SK-N-SH (cell line): ENCODE results near the gene EXOC7. TPM values are rescaled to one million over a fixed set of nuclear protein-coding genes. Genes with fewer than 3 reads are reported as not detected.
A peak's percentile ranks its signal among the peaks of the same experiment; 100 is the strongest.

Experiments
- CTCF ChIA-PET: fragments of 300-600, 350-600 bp; formaldehyde crosslinking; extraction: SDS; loops from one replicate; lab custom pipeline; 2021; lab: Yijun Ruan, JAX
- POLR2A ChIA-PET: fragments of 350-600 bp; sonication (Branson Sonifier 250); formaldehyde crosslinking; extraction: SDS; loops from one replicate; lab custom pipeline; 2020; ENCODE audit warnings: antibody characterized with exemption, inconsistent platforms; lab: Yijun Ruan, JAX
- DNase-seq: peaks from one replicate; pipeline ENCODE4 v3.0.0; 2012
- H2AFZ ChIP-seq: fragments of 200-600 bp; sonication (generic); 2 replicates; pipeline ENCODE4 v1.8.1; 2016; ENCODE audit warnings: antibody characterized with exemption, mild to moderate bottlenecking, low read depth
- H3F3A ChIP-seq: fragments of 200-600 bp; sonication (generic); replicated peaks from 2 replicates; pipeline ENCODE3; 2016; ENCODE audit warnings: antibody characterized with exemption, mild to moderate bottlenecking; ENCODE audit not compliant: insufficient read depth
- H3K27ac ChIP-seq, 2 experiments: fragments of 200-500 bp in 1 of 2; fragments of 200-600 bp in 1 of 2; sonication (Bioruptor generic) in 1 of 2; sonication (generic), shearing (Covaris generic) in 1 of 2; 2 replicates each; pipeline versions ENCODE4 v1.5.1 to v1.6.1; 2014 to 2016; ENCODE audit warnings: low read depth in 2 of 2, inconsistent platforms in 1 of 2, low read length in 1 of 2, mild to moderate bottlenecking in 1 of 2, mixed read lengths in 1 of 2
- H3K27me3 ChIP-seq: fragments of 200-600 bp; sonication (generic), shearing (Covaris generic); 2 replicates; pipeline ENCODE4 v1.6.1; 2016; ENCODE audit warnings: mixed run types; ENCODE audit not compliant: insufficient read depth
- H3K36me3 ChIP-seq, 2 experiments: fragments of 200-500 bp in 1 of 2; fragments of 200-600 bp in 1 of 2; sonication (Bioruptor generic) in 1 of 2; sonication (generic) in 1 of 2; replicated peaks in 1 of 2; 2 replicates each; pipeline versions ENCODE3 to v1.5.1; 2014 to 2016; ENCODE audit warnings: low read length in 1 of 2, mild to moderate bottlenecking in 1 of 2; ENCODE audit not compliant: insufficient read depth in 2 of 2, control insufficient read depth in 1 of 2
- H3K4me1 ChIP-seq, 2 experiments: fragments of 200-500 bp in 1 of 2; fragments of 200-600 bp in 1 of 2; sonication (Bioruptor generic) in 1 of 2; sonication (generic), shearing (Covaris generic) in 1 of 2; 2 replicates each; pipeline versions ENCODE4 v1.5.1 to v1.6.1; 2014 to 2016; ENCODE audit warnings: low read depth in 1 of 2, low read length in 1 of 2, mixed run types in 1 of 2; ENCODE audit not compliant: insufficient read depth in 2 of 2, control insufficient read depth in 1 of 2
- H3K4me2 ChIP-seq: fragments of 200-600 bp; sonication (generic), shearing (Covaris generic); 2 replicates; pipeline ENCODE4 v1.6.1; 2017; ENCODE audit warnings: mixed run types
- H3K4me3 ChIP-seq, 2 experiments: fragments of 200-500 bp in 1 of 2; fragments of 200-600 bp in 1 of 2; sonication (Bioruptor generic) in 1 of 2; sonication (generic), shearing (Covaris generic) in 1 of 2; 2 replicates each; pipeline versions ENCODE4 v1.5.1 to v1.8.1; 2014 to 2016; ENCODE audit warnings: low read depth in 2 of 2, inconsistent platforms in 1 of 2, low read length in 1 of 2, mild to moderate bottlenecking in 1 of 2, mixed read lengths in 1 of 2, moderate library complexity in 1 of 2
- H3K79me2 ChIP-seq: fragments of 200-600 bp; sonication (generic); 2 replicates; pipeline ENCODE4 v1.8.1; 2017; ENCODE audit warnings: mild to moderate bottlenecking; ENCODE audit not compliant: insufficient read depth
- H3K9ac ChIP-seq: fragments of 200-600 bp; sonication (generic); 2 replicates; pipeline ENCODE4 v1.6.1; 2017; ENCODE audit warnings: mixed run types
- H3K9me2 ChIP-seq: fragments of 200-600 bp; sonication (generic); 2 replicates; pipeline ENCODE4 v1.6.1; 2017; ENCODE audit warnings: mixed run types
- H3K9me3 ChIP-seq: fragments of 200-600 bp; sonication (generic); 2 replicates; pipeline ENCODE4 v1.6.1; 2017; ENCODE audit warnings: mixed run types, mild to moderate bottlenecking, moderate library complexity
- H4K20me1 ChIP-seq: fragments of 200-600 bp; sonication (generic); 2 replicates; pipeline ENCODE4 v1.6.1; 2017; ENCODE audit warnings: mild to moderate bottlenecking, mixed run types; ENCODE audit not compliant: insufficient read depth
- CHD2 ChIP-seq: fragments of 150-350 bp; IDR thresholded peaks from 2 replicates; pipeline ENCODE4 v1.6.1; 2018; ENCODE audit warnings: low read length; ENCODE audit not compliant: partially characterized antibody
- EZH2phosphoT487 ChIP-seq: fragments of 200-600 bp; sonication (generic); IDR thresholded peaks from 2 replicates; pipeline ENCODE4 v1.6.1; 2017; ENCODE audit warnings: low read depth, mixed run types, mild to moderate bottlenecking, antibody characterized with exemption, moderate library complexity, borderline replicate concordance
- FOSL2 ChIP-seq: IDR thresholded peaks from 2 replicates; pipeline ENCODE4 v1.4.0; 2012; ENCODE audit warnings: low read depth, mild to moderate bottlenecking, moderate library complexity, borderline replicate concordance
- FOXJ3 ChIP-seq: sonication (generic); formaldehyde crosslinking; IDR thresholded peaks from 2 replicates; pipeline ENCODE4 v1.5.1; 2020; ENCODE audit warnings: mild to moderate bottlenecking, missing genetic modification reagents
- JUND ChIP-seq: IDR thresholded peaks from 2 replicates; pipeline ENCODE4 v1.4.0; 2012
- POLR2AphosphoS5 ChIP-seq: IDR thresholded peaks from 2 replicates; pipeline ENCODE4 v1.6.1; 2012; ENCODE audit warnings: low read depth, low read length
- RAD21 ChIP-seq: IDR thresholded peaks from 2 replicates; pipeline ENCODE4 v1.6.1; 2012; ENCODE audit warnings: mild to moderate bottlenecking, low read length
- RFX5 ChIP-seq: IDR thresholded peaks from 2 replicates; pipeline ENCODE4 v1.6.1; 2012; ENCODE audit warnings: mild to moderate bottlenecking, improper control_type of control experiment, low read length
- RXRA ChIP-seq: IDR thresholded peaks from 2 replicates; pipeline ENCODE4 v1.4.0; 2012; ENCODE audit warnings: low read depth, mild to moderate bottlenecking, borderline replicate concordance
- SMC3 ChIP-seq: IDR thresholded peaks from 2 replicates; pipeline ENCODE4 v1.6.1; 2012; ENCODE audit warnings: low read depth, low read length, improper control_type of control experiment
- TCF12 ChIP-seq: IDR thresholded peaks from 2 replicates; pipeline ENCODE4 v1.4.0; 2012
- WGBS: methylation state at CpG from one replicate; pipeline ENCODE4 v1.1.6; 2017; ENCODE audit warnings: low lambda C conversion rate; 5-methylcytosine and 5-hydroxymethylcytosine counted together
- polyA plus RNA-seq, 3 experiments: library from polyadenylated mRNA; depleted of rRNA; stranded (reverse); fragments of >200 nt; gene quantifications; 2 replicates each; pipeline ENCODE4 v1.2.3, GENCODE V29; 2012
- TF ChIP-seq, protein P1 (sequence below): IDR thresholded peaks from 2 replicates; pipeline ENCODE4; 2012
- TF ChIP-seq, protein P2 (sequence below): fragments of 150-350 bp; IDR thresholded peaks from 2 replicates; pipeline ENCODE4 v1.6.1; 2016; ENCODE audit warnings: mild to moderate bottlenecking, low read depth, low read length
- TF ChIP-seq, protein P3 (sequence below): IDR thresholded peaks from 2 replicates; pipeline ENCODE4 v1.4.0; 2012; ENCODE audit warnings: low read depth
- TF ChIP-seq, protein P4 (sequence below): fragments of 150-350 bp; IDR thresholded peaks from 2 replicates; pipeline ENCODE4 v1.6.1; 2017; ENCODE audit warnings: antibody characterized with exemption, low read length, low read depth, borderline replicate concordance
- TF ChIP-seq, protein P5 (sequence below): fragments of 200-600 bp; sonication (generic); IDR thresholded peaks from 2 replicates; pipeline ENCODE4 v1.6.1; 2017; ENCODE audit warnings: antibody characterized with exemption, mild to moderate bottlenecking, moderate library complexity

EXOC7 gene
- polyA plus RNA-seq, 1 of the 3 experiments (the other 2 are of a cell fraction): 129 TPM

DNA sequence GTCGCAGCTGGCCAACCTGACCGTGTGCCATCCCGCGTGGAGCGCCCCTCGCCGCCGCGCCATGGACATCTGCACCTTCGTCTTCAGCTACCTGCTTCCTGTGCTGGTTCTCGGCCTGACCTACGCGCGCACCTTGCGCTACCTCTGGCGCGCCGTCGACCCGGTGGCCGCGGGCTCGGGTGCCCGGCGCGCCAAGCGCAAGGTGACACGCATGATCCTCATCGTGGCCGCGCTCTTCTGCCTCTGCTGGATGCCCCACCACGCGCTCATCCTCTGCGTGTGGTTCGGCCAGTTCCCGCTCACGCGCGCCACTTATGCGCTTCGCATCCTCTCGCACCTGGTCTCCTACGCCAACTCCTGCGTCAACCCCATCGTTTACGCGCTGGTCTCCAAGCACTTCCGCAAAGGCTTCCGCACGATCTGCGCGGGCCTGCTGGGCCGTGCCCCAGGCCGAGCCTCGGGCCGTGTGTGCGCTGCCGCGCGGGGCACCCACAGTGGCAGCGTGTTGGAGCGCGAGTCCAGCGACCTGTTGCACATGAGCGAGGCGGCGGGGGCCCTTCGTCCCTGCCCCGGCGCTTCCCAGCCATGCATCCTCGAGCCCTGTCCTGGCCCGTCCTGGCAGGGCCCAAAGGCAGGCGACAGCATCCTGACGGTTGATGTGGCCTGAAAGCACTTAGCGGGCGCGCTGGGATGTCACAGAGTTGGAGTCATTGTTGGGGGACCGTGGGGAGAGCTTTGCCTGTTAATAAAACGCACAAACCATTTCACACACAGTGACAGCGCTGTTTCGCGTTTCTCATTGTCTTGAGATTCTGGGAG lies 26.6 kb downstream of the EXOC7 start (continued):
- TF ChIP-seq RAD21: no peak

DNA sequence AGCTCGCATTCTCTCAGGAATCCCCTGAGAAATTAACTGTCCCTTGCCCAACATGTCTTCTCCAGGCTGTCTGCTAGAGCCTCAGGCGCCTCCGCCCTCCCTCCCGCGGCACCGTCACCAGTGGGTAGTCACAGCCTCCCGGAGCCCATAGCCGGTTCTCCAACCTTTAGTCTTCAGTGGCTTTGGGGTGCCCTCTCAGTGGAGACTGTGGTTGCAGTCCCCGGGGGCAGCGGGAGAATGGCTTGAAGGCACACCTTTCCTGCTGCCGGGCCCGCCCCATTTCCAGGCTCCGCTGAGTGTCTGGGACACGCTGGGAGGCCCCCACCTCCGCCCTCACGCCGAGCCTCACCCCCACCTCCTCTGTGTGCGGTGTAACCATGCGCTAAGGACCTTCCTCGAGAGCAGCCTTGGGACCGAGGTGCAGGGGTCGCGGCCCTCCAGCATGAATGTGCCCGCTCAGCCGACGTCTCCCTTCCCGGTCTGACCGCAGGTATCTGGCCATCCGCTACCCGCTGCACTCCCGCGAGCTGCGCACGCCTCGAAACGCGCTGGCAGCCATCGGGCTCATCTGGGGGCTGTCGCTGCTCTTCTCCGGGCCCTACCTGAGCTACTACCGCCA lies 27.3 kb downstream of the EXOC7 start:
- H3K4me3 ChIP-seq: no peak overlapping the region
- peak; percentile 64 for DNase-seq
- peaks cover 12% of the 10 kb centered on the region for H3F3A ChIP-seq
- ChIA-PET CTCF (interaction anchor here (1.0 to 7.8 kb wide), 6 partner anchors 13 to 203 kb away, joined by 3 to 64 read pairs (median 8); no protein-coding TSS in a partner anchor), POLR2A (interaction anchor here (0.6 kb wide), 1 partner anchor 270 kb away, joined by 3 read pairs; no protein-coding TSS in a partner anchor)
- no peaks in the 10 kb centered on the region for H3K9me2 ChIP-seq
- H3K27ac ChIP-seq: no peak overlapping the region
- H3K9me3 ChIP-seq: no peaks in the 10 kb centered on the region
- no peaks in the 10 kb centered on the region for H3K36me3 ChIP-seq
- peaks cover 19% of the 10 kb centered on the region for H3K79me2 ChIP-seq
- H3K4me2 ChIP-seq: no peak overlapping the region; the same call in 1 of the 2 replicates
- peaks cover 73% of the 10 kb centered on the region for H3K27me3 ChIP-seq
- TF ChIP-seq RFX5 (no peak), EZH2phosphoT487 (0 out of 2 replicates have a peak, but pooled peaks have one; percentile 20)
- H3K9ac ChIP-seq: no peak overlapping the region
- no peak overlapping the region for H2AFZ ChIP-seq
- WGBS: 8% methylated on average over 35 of the region's 41 CpGs
- peaks cover 3% of the 10 kb centered on the region for H4K20me1 ChIP-seq
- H3K4me1 ChIP-seq: peaks cover 0 to 40% of the 10 kb centered on the region in 2 experiments; a peak in 3 of 4 replicates

DNA sequence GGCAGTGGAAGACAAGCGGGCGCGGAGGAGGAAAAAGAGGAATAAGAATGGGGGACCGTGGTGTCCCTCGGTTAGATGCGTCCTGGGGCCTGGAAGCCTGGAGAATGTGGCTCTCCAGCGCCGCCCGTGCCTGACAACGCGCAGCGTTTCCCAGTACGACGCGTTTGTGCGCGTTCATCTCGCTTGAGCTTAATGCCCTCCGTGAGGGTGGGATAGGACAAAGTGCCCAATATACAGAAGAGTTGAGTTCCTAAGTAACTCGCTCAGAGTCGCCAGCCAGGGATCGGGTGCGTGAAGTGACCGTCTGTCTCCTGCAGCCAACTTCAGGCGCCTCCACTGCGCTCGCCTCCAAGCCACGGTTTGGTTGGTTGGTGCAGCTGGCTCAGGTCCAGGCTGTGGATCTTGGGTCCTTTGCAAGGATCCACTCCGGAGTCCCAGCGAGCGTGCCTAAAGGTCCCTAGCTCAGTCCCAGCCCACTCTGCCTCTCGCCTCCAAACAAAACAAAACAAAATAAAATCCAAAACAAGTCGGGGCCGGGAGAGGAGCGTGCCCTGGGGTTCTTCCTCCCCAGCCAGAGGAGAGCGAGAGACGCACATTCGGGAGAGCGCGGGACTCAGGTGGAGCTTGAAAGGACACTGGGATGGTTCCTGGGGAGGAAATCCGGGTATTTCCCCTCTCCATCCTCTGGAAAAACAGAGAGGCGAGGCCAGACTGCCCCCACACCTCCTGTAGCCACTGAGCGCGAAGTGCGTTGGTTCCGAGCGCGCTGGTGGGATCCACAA lies 28.0 kb downstream of the EXOC7 start:
- Histone ChIP-seq H3K4me2 (peak overlapping the region; percentile 55; the same call in 1 of the 2 replicates), H4K20me1 (peaks cover 10% of the 10 kb centered on the region), H3F3A (peaks cover 5% of the 10 kb centered on the region), H3K4me1 (peaks cover 0 to 38% of the 10 kb centered on the region in 2 experiments; a peak in 3 of 4 replicates), H3K27me3 (peaks cover 72% of the 10 kb centered on the region), H2AFZ (no peak overlapping the region), H3K9ac (no peak overlapping the region), H3K79me2 (peaks cover 26% of the 10 kb centered on the region), H3K9me3 (no peaks in the 10 kb centered on the region), H3K36me3 (no peaks in the 10 kb centered on the region), H3K4me3 (no peak overlapping the region; a peak in 1 of 4 replicates), H3K9me2 (no peaks in the 10 kb centered on the region), H3K27ac (no peak overlapping the region)
- peak; percentile 74 for DNase-seq
- WGBS: 6% methylated on average over 46 of the region's 48 CpGs
- CTCF ChIA-PET: interaction anchor here (0.6 to 7.8 kb wide), 9 partner anchors 13 to 203 kb away, joined by 3 to 64 read pairs (median 3); no protein-coding TSS in a partner anchor
- POLR2A ChIA-PET: interaction anchor here (0.6 kb wide), 1 partner anchor 269 kb away, joined by 3 read pairs; no protein-coding TSS in a partner anchor
- no peak for TF ChIP-seq POLR2AphosphoS5
- TF ChIP-seq EZH2phosphoT487: no peak
- TF ChIP-seq, protein P1, sequence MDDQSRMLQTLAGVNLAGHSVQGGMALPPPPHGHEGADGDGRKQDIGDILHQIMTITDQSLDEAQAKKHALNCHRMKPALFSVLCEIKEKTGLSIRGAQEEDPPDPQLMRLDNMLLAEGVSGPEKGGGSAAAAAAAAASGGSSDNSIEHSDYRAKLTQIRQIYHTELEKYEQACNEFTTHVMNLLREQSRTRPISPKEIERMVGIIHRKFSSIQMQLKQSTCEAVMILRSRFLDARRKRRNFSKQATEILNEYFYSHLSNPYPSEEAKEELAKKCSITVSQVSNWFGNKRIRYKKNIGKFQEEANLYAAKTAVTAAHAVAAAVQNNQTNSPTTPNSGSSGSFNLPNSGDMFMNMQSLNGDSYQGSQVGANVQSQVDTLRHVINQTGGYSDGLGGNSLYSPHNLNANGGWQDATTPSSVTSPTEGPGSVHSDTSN: no peak
- peak; percentile 36 for TF ChIP-seq RAD21
- no peak for TF ChIP-seq FOXJ3
- no peak for TF ChIP-seq FOSL2
- TF ChIP-seq TCF12: no peak
- TF ChIP-seq, protein P2, sequence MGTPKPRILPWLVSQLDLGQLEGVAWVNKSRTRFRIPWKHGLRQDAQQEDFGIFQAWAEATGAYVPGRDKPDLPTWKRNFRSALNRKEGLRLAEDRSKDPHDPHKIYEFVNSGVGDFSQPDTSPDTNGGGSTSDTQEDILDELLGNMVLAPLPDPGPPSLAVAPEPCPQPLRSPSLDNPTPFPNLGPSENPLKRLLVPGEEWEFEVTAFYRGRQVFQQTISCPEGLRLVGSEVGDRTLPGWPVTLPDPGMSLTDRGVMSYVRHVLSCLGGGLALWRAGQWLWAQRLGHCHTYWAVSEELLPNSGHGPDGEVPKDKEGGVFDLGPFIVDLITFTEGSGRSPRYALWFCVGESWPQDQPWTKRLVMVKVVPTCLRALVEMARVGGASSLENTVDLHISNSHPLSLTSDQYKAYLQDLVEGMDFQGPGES: no peak
- TF ChIP-seq JUND: no peak
- TF ChIP-seq, protein P3, sequence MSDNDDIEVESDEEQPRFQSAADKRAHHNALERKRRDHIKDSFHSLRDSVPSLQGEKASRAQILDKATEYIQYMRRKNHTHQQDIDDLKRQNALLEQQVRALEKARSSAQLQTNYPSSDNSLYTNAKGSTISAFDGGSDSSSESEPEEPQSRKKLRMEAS: no peak
- TF ChIP-seq, protein P4, sequence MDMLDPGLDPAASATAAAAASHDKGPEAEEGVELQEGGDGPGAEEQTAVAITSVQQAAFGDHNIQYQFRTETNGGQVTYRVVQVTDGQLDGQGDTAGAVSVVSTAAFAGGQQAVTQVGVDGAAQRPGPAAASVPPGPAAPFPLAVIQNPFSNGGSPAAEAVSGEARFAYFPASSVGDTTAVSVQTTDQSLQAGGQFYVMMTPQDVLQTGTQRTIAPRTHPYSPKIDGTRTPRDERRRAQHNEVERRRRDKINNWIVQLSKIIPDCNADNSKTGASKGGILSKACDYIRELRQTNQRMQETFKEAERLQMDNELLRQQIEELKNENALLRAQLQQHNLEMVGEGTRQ: no peak
- TF ChIP-seq, protein P5, sequence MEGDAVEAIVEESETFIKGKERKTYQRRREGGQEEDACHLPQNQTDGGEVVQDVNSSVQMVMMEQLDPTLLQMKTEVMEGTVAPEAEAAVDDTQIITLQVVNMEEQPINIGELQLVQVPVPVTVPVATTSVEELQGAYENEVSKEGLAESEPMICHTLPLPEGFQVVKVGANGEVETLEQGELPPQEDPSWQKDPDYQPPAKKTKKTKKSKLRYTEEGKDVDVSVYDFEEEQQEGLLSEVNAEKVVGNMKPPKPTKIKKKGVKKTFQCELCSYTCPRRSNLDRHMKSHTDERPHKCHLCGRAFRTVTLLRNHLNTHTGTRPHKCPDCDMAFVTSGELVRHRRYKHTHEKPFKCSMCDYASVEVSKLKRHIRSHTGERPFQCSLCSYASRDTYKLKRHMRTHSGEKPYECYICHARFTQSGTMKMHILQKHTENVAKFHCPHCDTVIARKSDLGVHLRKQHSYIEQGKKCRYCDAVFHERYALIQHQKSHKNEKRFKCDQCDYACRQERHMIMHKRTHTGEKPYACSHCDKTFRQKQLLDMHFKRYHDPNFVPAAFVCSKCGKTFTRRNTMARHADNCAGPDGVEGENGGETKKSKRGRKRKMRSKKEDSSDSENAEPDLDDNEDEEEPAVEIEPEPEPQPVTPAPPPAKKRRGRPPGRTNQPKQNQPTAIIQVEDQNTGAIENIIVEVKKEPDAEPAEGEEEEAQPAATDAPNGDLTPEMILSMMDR: peak; percentile 22
- no peak for TF ChIP-seq CHD2
- TF ChIP-seq SMC3: no peak
- no peak for TF ChIP-seq RXRA
